ENCODE results near the gene PGLYRP4. TPM values are rescaled to one million over a fixed set of nuclear protein-coding genes. Genes with fewer than 3 reads are reported as not detected.

PGLYRP4 gene
- total RNA-seq, 1 donor: not detected

GRCh38 chr1:153313288-153313687 lies 35.4 kb downstream of the PGLYRP4 start:
- H3K4me3 ChIP-seq (ENCODE audit: low read depth, low read length): no peak overlapping the region
- TF ChIP-seq, protein P1, sequence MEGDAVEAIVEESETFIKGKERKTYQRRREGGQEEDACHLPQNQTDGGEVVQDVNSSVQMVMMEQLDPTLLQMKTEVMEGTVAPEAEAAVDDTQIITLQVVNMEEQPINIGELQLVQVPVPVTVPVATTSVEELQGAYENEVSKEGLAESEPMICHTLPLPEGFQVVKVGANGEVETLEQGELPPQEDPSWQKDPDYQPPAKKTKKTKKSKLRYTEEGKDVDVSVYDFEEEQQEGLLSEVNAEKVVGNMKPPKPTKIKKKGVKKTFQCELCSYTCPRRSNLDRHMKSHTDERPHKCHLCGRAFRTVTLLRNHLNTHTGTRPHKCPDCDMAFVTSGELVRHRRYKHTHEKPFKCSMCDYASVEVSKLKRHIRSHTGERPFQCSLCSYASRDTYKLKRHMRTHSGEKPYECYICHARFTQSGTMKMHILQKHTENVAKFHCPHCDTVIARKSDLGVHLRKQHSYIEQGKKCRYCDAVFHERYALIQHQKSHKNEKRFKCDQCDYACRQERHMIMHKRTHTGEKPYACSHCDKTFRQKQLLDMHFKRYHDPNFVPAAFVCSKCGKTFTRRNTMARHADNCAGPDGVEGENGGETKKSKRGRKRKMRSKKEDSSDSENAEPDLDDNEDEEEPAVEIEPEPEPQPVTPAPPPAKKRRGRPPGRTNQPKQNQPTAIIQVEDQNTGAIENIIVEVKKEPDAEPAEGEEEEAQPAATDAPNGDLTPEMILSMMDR (IDR thresholded peaks at IDR 0.05; ENCODE audit: insufficient read depth, low read length): no peak
- no peak for DNase-seq (ENCODE audit: low read depth)

GRCh38 chr1:153312570-153313186 lies 36.0 kb downstream of the PGLYRP4 start, which contains the start of gene PGLYRP3:
Gene PGLYRP3, minus strand, starts transcription at chr1:153312952. Its CDS starts 2,287 bp downstream, at chr1:153310665.
- DNase-seq (ENCODE audit: low read depth): no peak
- no peak within 1 kb of the TSS for H3K4me3 ChIP-seq (ENCODE audit: low read depth, low read length)
- TF ChIP-seq, protein P1 (IDR thresholded peaks at IDR 0.05; ENCODE audit: insufficient read depth, low read length): no peak

DNA sequence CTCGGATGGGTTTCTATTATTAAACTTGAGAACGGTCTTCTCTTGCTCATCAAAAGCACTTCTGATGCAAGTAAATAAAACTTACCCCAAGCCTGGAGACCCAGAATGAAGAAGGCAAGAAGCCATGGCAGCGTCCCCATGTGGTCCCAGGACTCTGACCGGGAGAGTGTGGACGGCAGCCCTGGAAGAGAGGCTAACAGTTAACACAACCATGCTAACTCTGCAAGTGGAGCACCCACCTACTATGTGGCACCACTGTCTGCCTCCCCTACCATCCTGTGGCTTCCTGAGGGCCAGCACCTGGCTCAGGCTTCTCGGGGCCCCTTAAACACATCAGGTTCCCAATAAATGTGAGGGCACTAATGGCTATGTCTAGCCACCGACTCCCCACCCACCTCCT lies 38.1 kb downstream of the PGLYRP4 start:
- TF ChIP-seq, protein P1 (IDR thresholded peaks at IDR 0.05; ENCODE audit: insufficient read depth, low read length): no peak
- DNase-seq (ENCODE audit: low read depth): no peak
- H3K4me3 ChIP-seq (ENCODE audit: low read depth, low read length): no peak overlapping the region

DNA sequence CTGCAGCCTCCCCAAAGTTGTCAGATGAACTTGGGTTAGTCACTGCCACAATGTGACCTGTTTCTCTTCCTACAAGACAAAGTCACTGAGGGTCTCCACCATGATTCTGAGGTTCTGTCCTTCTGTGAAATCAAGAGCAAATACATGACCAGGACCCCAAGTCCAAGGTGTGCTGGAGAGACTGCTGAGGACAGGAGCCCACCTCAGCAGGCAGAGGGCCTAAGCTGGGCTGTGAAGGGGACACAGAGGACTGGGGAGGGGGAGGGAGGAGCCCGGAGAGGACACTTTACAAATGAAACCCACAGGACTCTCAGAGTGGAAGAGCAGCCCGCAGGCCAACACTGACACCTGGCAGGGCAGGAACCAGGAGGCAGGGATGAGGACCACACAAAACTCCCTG lies 39.2 kb downstream of the PGLYRP4 start:
- TF ChIP-seq, protein P1 (IDR thresholded peaks at IDR 0.05; ENCODE audit: insufficient read depth, low read length): no peak
- H3K4me3 ChIP-seq (ENCODE audit: low read depth, low read length): no peak overlapping the region
- no peak for DNase-seq (ENCODE audit: low read depth)

- no peak for DNase-seq (ENCODE audit: low read depth)
- H3K4me3 ChIP-seq (ENCODE audit: low read depth, low read length): no peak overlapping the region
- TF ChIP-seq, protein P1 (IDR thresholded peaks at IDR 0.05; ENCODE audit: insufficient read depth, low read length): no peak
Observed at GRCh38 chr1:153308540-153308939, 40.1 kb downstream of the PGLYRP4 start.

GRCh38 chr1:153307221-153307600 lies 41.4 kb downstream of the PGLYRP4 start:
- H3K4me3 ChIP-seq (ENCODE audit: low read depth, low read length): no peak overlapping the region

More at GRCh38 chr1:153307221-153307600, 41.4 kb downstream of the PGLYRP4 start:
- TF ChIP-seq, protein P1 (IDR thresholded peaks at IDR 0.05; ENCODE audit: insufficient read depth, low read length): no peak
- DNase-seq (ENCODE audit: low read depth): no peak

Measured in fibroblast of the aortic adventitia (primary cell).